22Rv1 (cell line): ENCODE results near the gene ZNF559.

Source experiments
- ZFX ChIP-seq: fragments of 450-650 bp; IDR thresholded peaks from 2 replicates; pipeline ENCODE4 v1.6.1; 2017; ENCODE audit warnings: antibody characterized with exemption, borderline replicate concordance
- TF ChIP-seq, protein P1 (sequence below): fragments of 450-650 bp; IDR thresholded peaks from 2 replicates; pipeline ENCODE4 v1.5.1; 2017; ENCODE audit warnings: mild to moderate bottlenecking

DNA sequence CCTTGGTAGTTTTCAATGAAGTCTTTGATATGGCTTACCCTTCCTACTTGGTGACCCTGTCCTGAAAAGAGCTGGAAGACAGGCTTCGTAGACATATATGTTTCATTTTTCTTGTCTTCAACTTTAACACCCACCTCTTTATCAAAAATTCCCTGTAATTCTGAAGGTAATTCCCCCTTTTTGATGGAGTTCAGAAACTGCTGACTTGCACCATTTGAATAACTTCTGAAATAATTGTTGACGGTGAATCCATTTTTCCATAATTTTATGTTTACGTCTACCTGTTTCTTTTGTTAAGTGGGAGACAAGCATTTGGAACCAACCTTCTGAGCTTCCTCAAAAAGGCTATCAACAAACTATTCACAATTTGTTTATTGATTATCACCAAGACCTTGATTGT, 24.3 kb downstream of the ZNF559 start:
- TF ChIP-seq, protein P1, sequence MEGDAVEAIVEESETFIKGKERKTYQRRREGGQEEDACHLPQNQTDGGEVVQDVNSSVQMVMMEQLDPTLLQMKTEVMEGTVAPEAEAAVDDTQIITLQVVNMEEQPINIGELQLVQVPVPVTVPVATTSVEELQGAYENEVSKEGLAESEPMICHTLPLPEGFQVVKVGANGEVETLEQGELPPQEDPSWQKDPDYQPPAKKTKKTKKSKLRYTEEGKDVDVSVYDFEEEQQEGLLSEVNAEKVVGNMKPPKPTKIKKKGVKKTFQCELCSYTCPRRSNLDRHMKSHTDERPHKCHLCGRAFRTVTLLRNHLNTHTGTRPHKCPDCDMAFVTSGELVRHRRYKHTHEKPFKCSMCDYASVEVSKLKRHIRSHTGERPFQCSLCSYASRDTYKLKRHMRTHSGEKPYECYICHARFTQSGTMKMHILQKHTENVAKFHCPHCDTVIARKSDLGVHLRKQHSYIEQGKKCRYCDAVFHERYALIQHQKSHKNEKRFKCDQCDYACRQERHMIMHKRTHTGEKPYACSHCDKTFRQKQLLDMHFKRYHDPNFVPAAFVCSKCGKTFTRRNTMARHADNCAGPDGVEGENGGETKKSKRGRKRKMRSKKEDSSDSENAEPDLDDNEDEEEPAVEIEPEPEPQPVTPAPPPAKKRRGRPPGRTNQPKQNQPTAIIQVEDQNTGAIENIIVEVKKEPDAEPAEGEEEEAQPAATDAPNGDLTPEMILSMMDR: no peak
- no peak for TF ChIP-seq ZFX
